GM23338 (cell line): ENCODE results near the gene LCP1. TPM values are rescaled to one million over a fixed set of nuclear protein-coding genes. Genes with fewer than 3 reads are reported as not detected.

Source experiments
- ATAC-seq: fragments of 200-7000 bp; cut with Tn5 transposase; 3 replicates; pipeline ENCODE4 v1.9.1; 2020
- DNase-seq: peaks from one replicate; pipeline ENCODE4 v3.0.0-alpha.2; 2015; ENCODE audit warnings: low spot score
- H2AFZ ChIP-seq: fragments of 200-600 bp; sonication (generic); 2 replicates; pipeline ENCODE4 v1.8.0; 2016; ENCODE audit warnings: antibody characterized with exemption, mild to moderate bottlenecking, moderate library complexity
- H3F3A ChIP-seq: fragments of 200-600 bp; sonication (generic); replicated peaks from 2 replicates; pipeline ENCODE4 v1.8.0; 2017; ENCODE audit warnings: antibody characterized with exemption, mixed run types, low read depth
- H3K27ac ChIP-seq: fragments of 200-600 bp; sonication (generic); 2 replicates; pipeline ENCODE4 v1.6.1; 2016; ENCODE audit warnings: low read depth
- H3K27me3 ChIP-seq: fragments of 200-600 bp; sonication (generic); 2 replicates; pipeline ENCODE4 v1.8.0; 2016; ENCODE audit warnings: mild to moderate bottlenecking, mixed run types, moderate library complexity; ENCODE audit not compliant: insufficient read depth
- H3K36me3 ChIP-seq: fragments of 200-600 bp; sonication (generic); 2 replicates; pipeline ENCODE4 v1.8.0; 2016; ENCODE audit warnings: mild to moderate bottlenecking; ENCODE audit not compliant: insufficient read depth
- H3K4me1 ChIP-seq: fragments of 200-600 bp; sonication (generic); 2 replicates; pipeline ENCODE4 v1.8.0; 2016; ENCODE audit warnings: mild to moderate bottlenecking, moderate library complexity; ENCODE audit not compliant: insufficient read depth
- H3K4me2 ChIP-seq: fragments of 200-600 bp; sonication (generic); 2 replicates; pipeline ENCODE4 v1.7.1; 2017; ENCODE audit warnings: mixed run types
- H3K4me3 ChIP-seq: fragments of 200-600 bp; sonication (generic); 2 replicates; pipeline ENCODE4 v1.6.1; 2016; ENCODE audit warnings: mixed run types
- H3K79me2 ChIP-seq: fragments of 200-600 bp; sonication (generic); replicated peaks from 2 replicates; pipeline ENCODE4 v1.8.0; 2017; ENCODE audit warnings: mild to moderate bottlenecking; ENCODE audit not compliant: insufficient read depth
- H3K9me2 ChIP-seq: fragments of 200-600 bp; sonication (generic); 2 replicates; pipeline ENCODE4 v1.8.0; 2017; ENCODE audit not compliant: insufficient read depth
- H4K20me1 ChIP-seq: fragments of 200-600 bp; sonication (generic); replicated peaks from 2 replicates; pipeline ENCODE4 v1.8.0; 2017; ENCODE audit warnings: mild to moderate bottlenecking; ENCODE audit not compliant: insufficient read depth
- H3K27ac Mint-ChIP-seq: 2 replicates; pipeline ENCODE4 v1.8.0; 2020; ENCODE audit warnings: inconsistent platforms, mild to moderate bottlenecking, moderate library complexity, mixed read lengths
- H3K27me3 Mint-ChIP-seq: 3 replicates; pipeline ENCODE4 v1.8.0; 2022; ENCODE audit warnings: low read depth, mild to moderate bottlenecking, moderate library complexity, mixed read lengths, inconsistent platforms; ENCODE audit not compliant: insufficient read depth, poor library complexity
- H3K36me3 Mint-ChIP-seq: 3 replicates; pipeline ENCODE4 v1.8.0; 2021; ENCODE audit warnings: low read depth, mild to moderate bottlenecking, inconsistent platforms, moderate library complexity, mixed read lengths
- H3K4me1 Mint-ChIP-seq: 3 replicates; pipeline ENCODE4 v1.8.0; 2020; ENCODE audit warnings: mild to moderate bottlenecking, inconsistent platforms, mixed read lengths
- H3K4me3 Mint-ChIP-seq: 3 replicates; pipeline ENCODE4 v1.8.0; 2021; ENCODE audit warnings: moderate library complexity, mild to moderate bottlenecking, inconsistent platforms, mixed read lengths
- H3K9me3 Mint-ChIP-seq: 3 replicates; pipeline ENCODE4 v1.8.0; 2020; ENCODE audit warnings: moderate library complexity, mild to moderate bottlenecking, inconsistent platforms, mixed read lengths
- CREB1 ChIP-seq: fragments of 250-450 bp; sonication (Bioruptor Pico); IDR thresholded peaks from 2 replicates; pipeline ENCODE4 v1.5.0; 2020; ENCODE audit warnings: low read depth, mild to moderate bottlenecking, moderate library complexity
- EZH2 ChIP-seq: fragments of 200-600 bp; sonication (generic); IDR thresholded peaks from one replicate; pipeline ENCODE4 v1.8.0; 2017; ENCODE audit warnings: antibody characterized with exemption, mild to moderate bottlenecking, low read depth; ENCODE audit not compliant: unreplicated experiment
- EZH2phosphoT487 ChIP-seq: fragments of 200-600 bp; sonication (generic); IDR thresholded peaks from one replicate; pipeline ENCODE4 v1.8.1; 2018; ENCODE audit warnings: antibody characterized with exemption; ENCODE audit not compliant: unreplicated experiment
- JUNB ChIP-seq: IDR thresholded peaks from one replicate; pipeline ENCODE4 v1.6.1; 2016; ENCODE audit warnings: antibody characterized with exemption; ENCODE audit not compliant: unreplicated experiment
- NANOG ChIP-seq: IDR thresholded peaks from 2 replicates; pipeline ENCODE4 v1.6.1; 2016; ENCODE audit warnings: antibody characterized with exemption, borderline replicate concordance
- POLR2AphosphoS5 ChIP-seq: IDR thresholded peaks from 2 replicates; pipeline ENCODE4 v1.6.1; 2016; ENCODE audit warnings: antibody characterized with exemption, low read depth
- REST ChIP-seq: IDR thresholded peaks from one replicate; pipeline ENCODE4 v1.6.1; 2018; ENCODE audit warnings: antibody characterized with exemption; ENCODE audit not compliant: unreplicated experiment
- STAT1 ChIP-seq: IDR thresholded peaks from one replicate; pipeline ENCODE4 v1.6.1; 2016; ENCODE audit warnings: antibody characterized with exemption; ENCODE audit not compliant: unreplicated experiment
- ZNF114 ChIP-seq: fragments of 250-450 bp; sonication (Bioruptor Pico); IDR thresholded peaks from 2 replicates; pipeline ENCODE4 v1.5.0; 2020; ENCODE audit warnings: mild to moderate bottlenecking, moderate library complexity
- ZNF462 ChIP-seq: fragments of 250-450 bp; sonication (Bioruptor Pico); IDR thresholded peaks from 2 replicates; pipeline ENCODE4 v1.5.0; 2020; ENCODE audit warnings: mild to moderate bottlenecking, moderate library complexity
- polyA plus RNA-seq: library from polyadenylated mRNA; unstranded; fragments of >200 nt; fragmentation: Nextera tagmentation; extraction: Ambion mirVana; gene quantifications from 2 replicates; pipeline ENCODE4 v1.2.1, GENCODE V29; 2016
- total RNA-seq: library from RNA; depleted of rRNA; stranded (reverse); fragments of >200 nt; shearing (Covaris generic); gene quantifications from 2 replicates; pipeline ENCODE4 v1.2.3, GENCODE V29; 2014

LCP1 gene
- total and polyA plus RNA-seq, 2 experiments from 2014 or later, result 1.9 to 3.4 TPM

DNA sequence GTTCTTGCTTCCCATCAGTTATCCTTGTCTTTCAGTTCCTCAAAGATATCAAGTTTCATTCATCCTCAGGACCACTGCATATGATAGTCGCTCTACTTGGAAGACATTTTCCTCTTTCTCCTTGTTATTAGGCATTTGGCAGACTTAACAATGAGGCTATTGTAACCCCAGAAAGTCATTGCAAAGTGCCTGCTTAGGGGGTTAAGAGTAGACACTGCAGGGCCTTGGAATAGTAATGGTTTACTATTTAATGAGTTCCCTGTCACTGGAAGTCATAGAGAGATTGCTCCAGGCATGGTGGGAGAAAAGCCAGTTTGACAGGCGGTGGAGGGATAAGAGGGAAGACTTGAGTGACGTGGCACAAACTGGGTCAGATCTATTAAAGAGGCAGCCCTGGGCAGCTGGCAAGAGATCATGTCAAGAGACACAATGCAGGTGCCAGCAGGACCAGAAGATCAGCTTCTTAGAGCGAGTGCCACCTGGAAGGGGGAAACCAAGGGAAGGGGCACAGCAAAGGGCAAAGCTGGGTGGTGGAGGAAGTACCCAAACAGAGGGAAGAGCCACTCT is 60.3 kb downstream of the LCP1 start:
- H3K36me3 ChIP-seq, result no peaks in the 10 kb centered on the region
- DNase-seq (no peak), ATAC-seq (no peak)
- H3K4me2 ChIP-seq, result no peak overlapping the region
- Mint-ChIP-seq H3K4me1 (peaks cover 14% of the 10 kb centered on the region), H3K36me3 (no peaks in the 10 kb centered on the region), H3K9me3 (no peaks in the 10 kb centered on the region; the same call in 2 of the 3 replicates), H3K4me3 (no peak overlapping the region), H3K27ac (no peak overlapping the region), H3K27me3 (peaks cover 5% of the 10 kb centered on the region)
- TF ChIP-seq ZNF114 (no peak), STAT1 (no peak), EZH2phosphoT487 (no peak), POLR2AphosphoS5 (no peak), JUNB (no peak)
- H3K79me2 ChIP-seq, result no peaks in the 10 kb centered on the region
- no peaks in the 10 kb centered on the region for H4K20me1 ChIP-seq
- no peaks in the 10 kb centered on the region for H3K9me2 ChIP-seq
- H3K27me3 ChIP-seq, result no peaks in the 10 kb centered on the region
- H3K27ac ChIP-seq, result no peak overlapping the region
- 0 out of 2 replicates have a peak overlapping the region, but pooled peaks have one; percentile 18 for H2AFZ ChIP-seq
- H3F3A ChIP-seq, result no peaks in the 10 kb centered on the region
- peaks cover 8% of the 10 kb centered on the region; the same call in 1 of the 2 replicates for H3K4me1 ChIP-seq
- H3K4me3 ChIP-seq, result no peak overlapping the region

DNA sequence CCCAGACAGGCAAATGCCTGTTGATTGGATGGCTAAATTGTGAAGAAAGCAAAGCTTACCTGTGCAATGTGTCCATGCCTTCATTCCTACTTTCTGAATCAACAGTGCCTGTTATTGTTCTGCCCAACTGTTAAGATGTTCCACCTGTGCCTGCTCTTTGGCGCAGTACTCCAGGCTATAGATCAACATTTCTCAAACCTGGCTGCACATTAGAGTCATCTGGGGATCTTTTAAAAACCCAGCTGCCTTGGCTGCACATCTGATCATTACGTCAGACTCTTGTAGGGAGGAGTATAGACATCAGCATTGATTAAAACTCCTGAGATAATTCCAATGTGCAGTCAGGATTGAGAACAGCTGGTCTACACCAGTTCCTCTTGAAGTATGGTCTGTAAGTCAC is 60.9 kb downstream of the LCP1 start:
- ATAC-seq (no peak), DNase-seq (no peak)
- no peak overlapping the region for H3K4me3 ChIP-seq
- H3K4me1 ChIP-seq, result peaks cover 8% of the 10 kb centered on the region; the same call in 1 of the 2 replicates
- H2AFZ ChIP-seq, result no peak overlapping the region
- no peak overlapping the region for H3K4me2 ChIP-seq
- Mint-ChIP-seq H3K4me3 (no peak overlapping the region), H3K4me1 (peaks cover 14% of the 10 kb centered on the region), H3K27me3 (peaks cover 5% of the 10 kb centered on the region), H3K27ac (no peak overlapping the region), H3K9me3 (no peaks in the 10 kb centered on the region; the same call in 2 of the 3 replicates), H3K36me3 (no peaks in the 10 kb centered on the region)
- no peaks in the 10 kb centered on the region for H3F3A ChIP-seq
- H3K27me3 ChIP-seq, result no peaks in the 10 kb centered on the region
- no peaks in the 10 kb centered on the region for H3K36me3 ChIP-seq
- H3K9me2 ChIP-seq, result no peaks in the 10 kb centered on the region
- no peaks in the 10 kb centered on the region for H4K20me1 ChIP-seq
- H3K27ac ChIP-seq, result no peak overlapping the region
- no peaks in the 10 kb centered on the region for H3K79me2 ChIP-seq
- TF ChIP-seq STAT1 (no peak), NANOG (no peak), POLR2AphosphoS5 (no peak), EZH2 (no peak), CREB1 (CRISPR knock-in tag) (no peak), ZNF462 (CRISPR knock-in tag) (no peak), REST (no peak), ZNF114 (no peak)
